ENCODE results near the gene ZBTB11. TPM values are rescaled to one million over a fixed set of nuclear protein-coding genes. Genes with fewer than 3 reads are reported as not detected.

ZBTB11 gene
- total and polyA plus RNA-seq, 2 of the 13 experiments (the other 11 are each of a cell fraction or from before 2014, with no cell fraction given), result 5.9 to 18.1 TPM

DNA sequence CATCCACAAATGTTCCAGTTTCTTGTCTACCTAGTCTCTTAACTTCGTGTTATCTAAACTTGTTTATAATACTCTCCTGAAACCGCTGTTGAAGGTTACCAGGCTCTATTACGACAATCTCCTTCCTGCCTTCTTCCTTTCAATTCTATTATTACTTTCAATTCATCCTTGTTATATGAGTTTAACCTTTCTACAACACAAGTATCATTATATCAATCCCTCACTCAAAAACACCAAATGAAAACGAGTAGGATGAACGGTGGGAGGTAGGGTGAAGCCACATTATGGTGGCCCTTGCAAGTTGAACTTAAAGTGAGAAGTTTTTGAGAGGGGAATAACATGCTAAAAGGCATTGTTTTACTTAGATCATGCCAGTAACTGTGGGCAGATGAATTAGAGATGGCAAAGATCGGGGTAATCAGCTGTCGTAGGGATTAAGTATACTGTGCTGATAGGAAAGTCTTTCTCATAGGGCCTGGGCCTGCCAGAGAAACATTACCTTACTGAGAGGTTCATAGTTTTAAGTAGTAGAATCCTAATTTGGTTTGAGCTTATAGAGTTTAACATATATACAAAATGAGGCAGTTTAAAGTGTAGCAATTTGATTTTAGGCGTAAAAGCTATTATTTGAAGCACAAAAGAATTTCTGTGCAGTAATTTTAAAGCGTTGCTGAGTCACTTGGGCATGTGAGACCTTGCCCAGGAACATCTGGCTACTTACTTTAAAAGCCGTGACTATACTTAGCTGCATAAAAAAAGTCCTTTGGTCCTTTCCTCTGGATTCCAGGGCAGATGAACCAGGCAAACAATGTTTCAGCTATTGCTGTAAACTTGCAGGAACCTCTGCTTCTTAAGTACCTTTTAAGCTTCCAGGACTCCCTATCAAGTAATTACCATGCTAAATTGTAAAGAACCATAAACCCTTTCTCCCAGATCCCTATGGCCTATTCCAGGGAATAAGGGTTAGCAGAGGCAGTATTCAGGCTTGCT lies 44.2 kb upstream of the ZBTB11 start (continued):
- TF ChIP-seq ZNF616 (CRISPR knock-in tag; IDR thresholded peaks at IDR 0.05; ENCODE audit: low read depth) (no peak), PCBP1 (IDR thresholded peaks at IDR 0.05; ENCODE audit: borderline replicate concordance, low read depth, low read length) (no peak)

GRCh38 chr3:101719604-101720185 lies 42.8 kb upstream of the ZBTB11 start:
- WGBS (ENCODE audit: low lambda C conversion rate), result 53% methylated on average over 3 of the region's 3 CpGs
- Histone ChIP-seq H3K4me2 (ENCODE audit: low read depth, low read length) (no peak overlapping the region), H3K4me1 (ENCODE audit: insufficient read depth, low read length) (peaks cover 32% of the 10 kb centered on the region), H3K27me3 (ENCODE audit: control insufficient read depth in 1 of 2, insufficient read depth in 2 of 2, low read length in 2 of 2) (no peaks in the 10 kb centered on the region), H3K36me3 (replicated peaks in 1 of 2; ENCODE audit: control insufficient read depth in 1 of 2, insufficient read depth in 2 of 2, low read length in 2 of 2) (no peaks in the 10 kb centered on the region), H3K9ac (ENCODE audit: insufficient read depth, low read depth, low read length) (no peak overlapping the region), H3K4me3 (replicated peaks in 1 of 3; ENCODE audit: insufficient read depth in 1 of 3, low read depth in 2 of 3, low read length in 3 of 3) (no peak overlapping the region), H3K27ac (ENCODE audit: extremely low read length, insufficient read depth, low read length) (no peak overlapping the region), H3K79me2 (ENCODE audit: insufficient read depth, low read length) (no peaks in the 10 kb centered on the region), H2AFZ (ENCODE audit: low read length) (no peak overlapping the region), H4K20me1 (ENCODE audit: insufficient read depth, low read length) (no peaks in the 10 kb centered on the region), H3K9me3 (ENCODE audit: low read length) (no peaks in the 10 kb centered on the region)
- FAIRE-seq (no peak), DNase-seq (ENCODE audit: low spot score) (no peak), ATAC-seq (no peak)
- in situ Hi-C loops (cut with HindIII; ENCODE audit: extremely low pct_ligation_motif_present, low pct_unique_long_range_greater_than_20kb) (no loop called here), intact Hi-C loops (cut with micrococcal nuclease; ENCODE audit: unreplicated experiment) (loop anchor here (5.0 kb wide), 1 partner anchor 58 kb away; the partner anchor contains the start of gene NXPE3)
- POLR2A ChIA-PET, result interaction anchor here (2.4 kb wide), 1 partner anchor 35 kb away, joined by 6 read pairs; no protein-coding TSS in a partner anchor
- no peak for TF ChIP-seq CENPT (CRISPR knock-in tag; IDR thresholded peaks at IDR 0.05; ENCODE audit: low read depth)
- TF ChIP-seq ZNF121 (CRISPR knock-in tag; IDR thresholded peaks at IDR 0.05), result peak; percentile 54; the same call in 1 of the 2 replicates
- peak; percentile 36; the same call in 1 of the 2 replicates for TF ChIP-seq GATAD2A (CRISPR knock-in tag; IDR thresholded peaks at IDR 0.05)
- peak; percentile 46 for TF ChIP-seq CEBPB (IDR thresholded peaks at IDR 0.05; ENCODE audit: borderline replicate concordance, low read depth, low read length)
- TF ChIP-seq, protein P1, sequence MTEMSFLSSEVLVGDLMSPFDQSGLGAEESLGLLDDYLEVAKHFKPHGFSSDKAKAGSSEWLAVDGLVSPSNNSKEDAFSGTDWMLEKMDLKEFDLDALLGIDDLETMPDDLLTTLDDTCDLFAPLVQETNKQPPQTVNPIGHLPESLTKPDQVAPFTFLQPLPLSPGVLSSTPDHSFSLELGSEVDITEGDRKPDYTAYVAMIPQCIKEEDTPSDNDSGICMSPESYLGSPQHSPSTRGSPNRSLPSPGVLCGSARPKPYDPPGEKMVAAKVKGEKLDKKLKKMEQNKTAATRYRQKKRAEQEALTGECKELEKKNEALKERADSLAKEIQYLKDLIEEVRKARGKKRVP (CRISPR knock-in tag; IDR thresholded peaks at IDR 0.05), result 0 out of 4 replicates have a peak, but pooled peaks of 1 of the 2 experiments have one; percentile 17
- TF ChIP-seq CEBPG (CRISPR knock-in tag; IDR thresholded peaks at IDR 0.05), result peak; percentile 73
- TF ChIP-seq ZBTB4 (CRISPR knock-in tag; IDR thresholded peaks at IDR 0.05; ENCODE audit: borderline replicate concordance), result no peak
- no peak for TF ChIP-seq BCL6 (CRISPR knock-in tag; IDR thresholded peaks at IDR 0.05)
- CTCF ChIA-PET (ENCODE audit: low intra/inter-chr PET ratio, low total read pairs), result no interaction called here
- no TSS peak for BruUV-seq (replicated peaks)

Data from HepG2 (cell line).